ENCODE measurements around the gene DNAJA4. TPM values are rescaled to one million over a fixed set of nuclear protein-coding genes. Genes with fewer than 3 reads are reported as not detected.

Gene DNAJA4
- polyA plus RNA-seq, 1 donor from 2014 or later: 0.66 TPM

- no peak overlapping the region for H3K4me3 ChIP-seq (ENCODE audit: low read length)
- H3K9me3 ChIP-seq (ENCODE audit: low read length): no peaks in the 10 kb centered on the region
- H3K27ac ChIP-seq (ENCODE audit: low read length): no peak overlapping the region
- no peaks in the 10 kb centered on the region for H3K9me2 ChIP-seq (ENCODE audit: insufficient read depth, low read length)
- H3F3A ChIP-seq (ENCODE audit: insufficient read depth, low read length, poor library complexity, severe bottlenecking): no peaks in the 10 kb centered on the region
- H2AFZ ChIP-seq (ENCODE audit: low read depth, low read length): no peak overlapping the region
- no peaks in the 10 kb centered on the region for H3K27me3 ChIP-seq (ENCODE audit: insufficient read depth, low read depth, low read length)
- no peaks in the 10 kb centered on the region for H4K20me1 ChIP-seq (ENCODE audit: insufficient read depth)
- no peaks in the 10 kb centered on the region for H3K79me2 ChIP-seq (replicated peaks; ENCODE audit: insufficient read depth, low read length)
- H3K36me3 ChIP-seq (ENCODE audit: insufficient read depth, low read length): no peaks in the 10 kb centered on the region
- H3K9ac ChIP-seq (ENCODE audit: low read length): no peak overlapping the region
- no peak overlapping the region for H3K4me2 ChIP-seq (ENCODE audit: low read length)
- TF ChIP-seq MXI1 (conservative IDR thresholded peaks at IDR 0.05; ENCODE audit: poor library complexity, severe bottlenecking): no peak
- no peak for TF ChIP-seq RAD21 (conservative IDR thresholded peaks at IDR 0.05)
- TF ChIP-seq, protein P1, sequence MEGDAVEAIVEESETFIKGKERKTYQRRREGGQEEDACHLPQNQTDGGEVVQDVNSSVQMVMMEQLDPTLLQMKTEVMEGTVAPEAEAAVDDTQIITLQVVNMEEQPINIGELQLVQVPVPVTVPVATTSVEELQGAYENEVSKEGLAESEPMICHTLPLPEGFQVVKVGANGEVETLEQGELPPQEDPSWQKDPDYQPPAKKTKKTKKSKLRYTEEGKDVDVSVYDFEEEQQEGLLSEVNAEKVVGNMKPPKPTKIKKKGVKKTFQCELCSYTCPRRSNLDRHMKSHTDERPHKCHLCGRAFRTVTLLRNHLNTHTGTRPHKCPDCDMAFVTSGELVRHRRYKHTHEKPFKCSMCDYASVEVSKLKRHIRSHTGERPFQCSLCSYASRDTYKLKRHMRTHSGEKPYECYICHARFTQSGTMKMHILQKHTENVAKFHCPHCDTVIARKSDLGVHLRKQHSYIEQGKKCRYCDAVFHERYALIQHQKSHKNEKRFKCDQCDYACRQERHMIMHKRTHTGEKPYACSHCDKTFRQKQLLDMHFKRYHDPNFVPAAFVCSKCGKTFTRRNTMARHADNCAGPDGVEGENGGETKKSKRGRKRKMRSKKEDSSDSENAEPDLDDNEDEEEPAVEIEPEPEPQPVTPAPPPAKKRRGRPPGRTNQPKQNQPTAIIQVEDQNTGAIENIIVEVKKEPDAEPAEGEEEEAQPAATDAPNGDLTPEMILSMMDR (IDR thresholded peaks at IDR 0.05; ENCODE audit: poor library complexity, severe bottlenecking): no peak
- no peak for TF ChIP-seq EP300 (conservative IDR thresholded peaks at IDR 0.05; ENCODE audit: poor library complexity, severe bottlenecking)
- TF ChIP-seq EZH2 (IDR thresholded peaks at IDR 0.05; ENCODE audit: borderline replicate concordance, insufficient read depth, low read length, poor library complexity, severe bottlenecking): no peak
- no peak for TF ChIP-seq POLR2AphosphoS5 (IDR thresholded peaks at IDR 0.05)
- TF ChIP-seq REST (IDR thresholded peaks at IDR 0.05; ENCODE audit: borderline replicate concordance): no peak
- TF ChIP-seq SMC3 (conservative IDR thresholded peaks at IDR 0.05; ENCODE audit: poor library complexity): no peak
- TF ChIP-seq TAF1 (IDR thresholded peaks at IDR 0.05; ENCODE audit: low read depth): no peak
Measured at GRCh38 chr15:78236491-78236890, 27.9 kb upstream of the DNAJA4 start.

GRCh38 chr15:78237146-78237545 is 27.2 kb upstream of the DNAJA4 start:
- H3K36me3 ChIP-seq (ENCODE audit: insufficient read depth, low read length): no peaks in the 10 kb centered on the region
- H3K79me2 ChIP-seq (replicated peaks; ENCODE audit: insufficient read depth, low read length): no peaks in the 10 kb centered on the region
- H3K9me3 ChIP-seq (ENCODE audit: low read length): no peaks in the 10 kb centered on the region
- H3K4me2 ChIP-seq (ENCODE audit: low read length): no peak overlapping the region
- no peaks in the 10 kb centered on the region for H3K27me3 ChIP-seq (ENCODE audit: insufficient read depth, low read depth, low read length)
- TF ChIP-seq MXI1 (conservative IDR thresholded peaks at IDR 0.05; ENCODE audit: poor library complexity, severe bottlenecking) (no peak), REST (IDR thresholded peaks at IDR 0.05; ENCODE audit: borderline replicate concordance) (no peak), TAF1 (IDR thresholded peaks at IDR 0.05; ENCODE audit: low read depth) (no peak), POLR2AphosphoS5 (IDR thresholded peaks at IDR 0.05) (no peak), EZH2 (IDR thresholded peaks at IDR 0.05; ENCODE audit: borderline replicate concordance, insufficient read depth, low read length, poor library complexity, severe bottlenecking) (no peak), RAD21 (conservative IDR thresholded peaks at IDR 0.05) (no peak), SMC3 (conservative IDR thresholded peaks at IDR 0.05; ENCODE audit: poor library complexity) (no peak), EP300 (conservative IDR thresholded peaks at IDR 0.05; ENCODE audit: poor library complexity, severe bottlenecking) (no peak)
- TF ChIP-seq, protein P1 (IDR thresholded peaks at IDR 0.05; ENCODE audit: poor library complexity, severe bottlenecking): no peak
- H3K4me3 ChIP-seq (ENCODE audit: low read length): no peak overlapping the region
- no peaks in the 10 kb centered on the region for H4K20me1 ChIP-seq (ENCODE audit: insufficient read depth)
- no peak overlapping the region for H3K9ac ChIP-seq (ENCODE audit: low read length)
- H3F3A ChIP-seq (ENCODE audit: insufficient read depth, low read length, poor library complexity, severe bottlenecking): no peaks in the 10 kb centered on the region
- H3K9me2 ChIP-seq (ENCODE audit: insufficient read depth, low read length): no peaks in the 10 kb centered on the region
- H3K27ac ChIP-seq (ENCODE audit: low read length): no peak overlapping the region
- no peak overlapping the region for H2AFZ ChIP-seq (ENCODE audit: low read depth, low read length)

Data from neural cell (in vitro differentiated cells).